Measurements from ENCODE around the gene EVC.

The EVC gene

DNA sequence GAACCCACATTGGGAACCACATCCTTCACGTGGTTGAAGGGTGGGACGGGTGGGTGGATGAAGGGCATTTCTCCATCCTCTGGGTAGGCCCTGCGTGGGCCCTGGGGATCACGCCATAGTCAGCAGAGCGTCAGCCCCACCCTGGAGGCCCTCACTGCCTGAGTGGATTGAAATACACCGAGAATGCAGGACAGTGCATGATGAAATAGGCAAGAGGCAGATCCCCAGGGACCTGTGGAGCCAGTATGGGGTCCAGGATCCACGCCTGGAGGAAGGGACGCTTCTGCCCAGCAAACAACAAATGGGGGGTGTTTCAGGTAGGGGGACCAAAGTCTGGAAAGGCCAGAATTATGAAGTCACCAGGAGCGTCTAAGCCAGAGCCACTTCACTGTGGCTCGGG is 19.4 kb downstream of the EVC start:
- no peak for DNase-seq (ENCODE audit: low read depth)
- H3K4me3 ChIP-seq (ENCODE audit: low read depth, low read length) = no peak overlapping the region

DNA sequence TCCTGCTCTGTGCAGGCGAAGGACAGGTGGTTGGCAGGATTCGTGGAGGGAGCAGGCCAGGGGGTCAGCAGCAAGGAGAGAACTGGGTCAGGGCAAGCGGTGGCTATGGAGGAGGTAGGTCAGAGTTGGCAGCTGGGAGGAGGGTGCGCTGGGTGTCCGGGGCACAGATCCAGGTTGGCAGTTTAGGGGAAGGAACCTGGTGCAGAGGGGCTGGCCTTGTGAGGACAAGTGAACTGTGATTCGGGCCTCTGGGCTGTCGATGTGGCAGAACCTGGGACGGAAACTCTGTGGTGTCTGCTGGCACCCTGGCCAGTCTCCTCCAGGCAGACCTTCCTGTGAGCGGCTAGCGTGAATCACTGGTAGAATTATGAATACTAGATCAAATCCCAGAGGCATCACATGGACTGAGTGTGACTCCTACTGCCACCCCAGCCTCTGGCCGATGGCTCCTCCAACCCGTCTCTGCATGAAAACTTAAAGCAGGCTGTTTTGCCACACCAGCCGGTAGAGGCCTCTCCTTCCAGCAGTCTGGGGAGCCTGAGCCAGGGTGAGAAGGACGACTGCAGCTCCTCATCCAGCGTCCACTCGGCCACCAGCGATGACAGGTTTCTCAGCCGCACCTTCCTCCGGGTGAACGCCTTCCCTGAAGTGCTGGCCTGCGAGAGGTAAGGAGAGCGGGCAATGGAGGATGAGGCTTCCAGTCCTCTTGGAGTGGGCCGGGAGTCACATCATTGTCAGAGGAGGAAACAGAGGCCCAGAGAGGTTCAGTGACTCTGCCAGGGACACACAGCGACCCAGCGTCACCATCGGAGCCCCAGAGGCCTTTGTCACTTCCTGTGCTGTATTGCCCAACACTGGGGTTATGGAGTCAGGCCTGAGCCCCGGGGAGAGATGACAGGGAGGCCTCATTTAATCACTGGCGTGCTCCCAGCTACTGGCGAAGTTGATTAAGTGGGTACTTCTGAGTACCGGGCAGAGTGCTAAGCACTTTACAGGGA is 20.3 kb downstream of the EVC start:
- H3K4me3 ChIP-seq (ENCODE audit: low read depth, low read length) = no peak overlapping the region

More for the DNA sequence above, 19.4 kb downstream of the EVC start:
- TF ChIP-seq, protein P1, sequence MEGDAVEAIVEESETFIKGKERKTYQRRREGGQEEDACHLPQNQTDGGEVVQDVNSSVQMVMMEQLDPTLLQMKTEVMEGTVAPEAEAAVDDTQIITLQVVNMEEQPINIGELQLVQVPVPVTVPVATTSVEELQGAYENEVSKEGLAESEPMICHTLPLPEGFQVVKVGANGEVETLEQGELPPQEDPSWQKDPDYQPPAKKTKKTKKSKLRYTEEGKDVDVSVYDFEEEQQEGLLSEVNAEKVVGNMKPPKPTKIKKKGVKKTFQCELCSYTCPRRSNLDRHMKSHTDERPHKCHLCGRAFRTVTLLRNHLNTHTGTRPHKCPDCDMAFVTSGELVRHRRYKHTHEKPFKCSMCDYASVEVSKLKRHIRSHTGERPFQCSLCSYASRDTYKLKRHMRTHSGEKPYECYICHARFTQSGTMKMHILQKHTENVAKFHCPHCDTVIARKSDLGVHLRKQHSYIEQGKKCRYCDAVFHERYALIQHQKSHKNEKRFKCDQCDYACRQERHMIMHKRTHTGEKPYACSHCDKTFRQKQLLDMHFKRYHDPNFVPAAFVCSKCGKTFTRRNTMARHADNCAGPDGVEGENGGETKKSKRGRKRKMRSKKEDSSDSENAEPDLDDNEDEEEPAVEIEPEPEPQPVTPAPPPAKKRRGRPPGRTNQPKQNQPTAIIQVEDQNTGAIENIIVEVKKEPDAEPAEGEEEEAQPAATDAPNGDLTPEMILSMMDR (IDR thresholded peaks at IDR 0.05; ENCODE audit: insufficient read depth, low read depth, low read length, missing control alignments) = no peak

DNA sequence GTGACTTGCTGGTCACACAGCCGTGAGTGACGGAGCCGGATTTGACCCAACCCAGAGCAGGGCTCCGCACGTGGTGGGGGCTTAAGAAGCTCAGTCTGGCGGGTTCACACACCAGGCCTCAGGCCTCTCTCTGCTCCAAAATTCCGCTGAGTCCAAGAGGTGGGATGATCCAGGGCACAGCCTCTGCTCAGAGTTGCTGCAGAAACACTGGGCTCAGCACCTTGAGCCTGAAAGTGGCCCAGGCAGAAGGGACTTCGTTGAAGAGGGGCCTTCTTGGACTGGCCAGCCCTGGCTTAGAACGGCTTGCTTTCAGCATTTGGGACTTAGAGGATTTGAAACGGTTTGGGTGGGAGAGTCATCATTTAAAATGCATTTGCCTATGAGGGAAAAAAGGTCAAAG is 21.2 kb downstream of the EVC start:
- TF ChIP-seq, protein P1 (IDR thresholded peaks at IDR 0.05; ENCODE audit: insufficient read depth, low read depth, low read length, missing control alignments) = no peak
- no peak overlapping the region for H3K4me3 ChIP-seq (ENCODE audit: low read depth, low read length)

More for the DNA sequence above, 20.3 kb downstream of the EVC start:
- no peak for DNase-seq (ENCODE audit: low read depth)
- TF ChIP-seq, protein P1 (IDR thresholded peaks at IDR 0.05; ENCODE audit: insufficient read depth, low read depth, low read length, missing control alignments) = no peak

DNA sequence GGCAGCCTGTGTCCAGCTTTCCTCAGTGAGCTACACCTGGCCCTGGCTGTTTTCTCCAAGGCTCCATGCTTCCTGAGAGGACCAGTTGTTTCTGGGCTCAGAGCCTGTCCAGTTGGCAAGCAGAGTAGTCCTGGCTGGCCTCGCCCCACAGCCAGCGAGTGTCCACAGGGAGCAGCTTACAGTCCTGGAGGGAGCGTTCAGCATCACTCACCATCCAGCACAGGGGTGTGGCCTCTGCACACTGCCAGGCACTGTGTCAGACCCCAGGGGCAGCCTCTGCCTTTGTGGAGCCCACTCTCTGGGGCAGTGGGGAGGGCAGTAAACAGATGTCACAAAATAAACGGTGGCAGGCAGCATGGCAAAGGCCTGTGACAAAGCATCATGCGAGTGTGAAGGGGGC is 23.9 kb downstream of the EVC start:
- H3K4me3 ChIP-seq (ENCODE audit: low read depth, low read length) = no peak overlapping the region
- DNase-seq (ENCODE audit: low read depth) = no peak
- TF ChIP-seq, protein P1 (IDR thresholded peaks at IDR 0.05; ENCODE audit: insufficient read depth, low read depth, low read length, missing control alignments) = no peak

More for the DNA sequence above, 21.2 kb downstream of the EVC start:
- DNase-seq (ENCODE audit: low read depth) = no peak

DNA sequence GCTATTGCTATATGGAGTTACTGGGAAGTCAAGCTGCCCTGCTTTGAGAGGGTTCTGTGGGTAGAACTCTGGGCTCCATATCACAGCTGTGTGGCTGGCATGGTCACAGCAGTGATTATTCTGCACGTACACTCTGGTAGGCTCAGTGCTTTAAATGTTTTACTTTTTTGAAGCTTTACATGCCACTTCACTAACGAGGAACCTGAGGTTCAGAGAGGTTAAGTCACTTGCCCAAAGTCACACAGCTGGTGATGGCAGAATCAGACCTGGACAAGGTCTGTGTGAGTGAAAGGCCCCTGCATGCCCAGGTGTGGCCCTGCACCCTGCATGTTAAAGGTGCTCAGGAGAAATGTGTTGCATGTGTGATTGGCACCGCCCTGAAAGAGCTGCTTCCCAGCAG is 24.5 kb downstream of the EVC start:
- TF ChIP-seq, protein P1 (IDR thresholded peaks at IDR 0.05; ENCODE audit: insufficient read depth, low read depth, low read length, missing control alignments) = no peak
- no peak overlapping the region for H3K4me3 ChIP-seq (ENCODE audit: low read depth, low read length)
- DNase-seq (ENCODE audit: low read depth) = no peak

DNA sequence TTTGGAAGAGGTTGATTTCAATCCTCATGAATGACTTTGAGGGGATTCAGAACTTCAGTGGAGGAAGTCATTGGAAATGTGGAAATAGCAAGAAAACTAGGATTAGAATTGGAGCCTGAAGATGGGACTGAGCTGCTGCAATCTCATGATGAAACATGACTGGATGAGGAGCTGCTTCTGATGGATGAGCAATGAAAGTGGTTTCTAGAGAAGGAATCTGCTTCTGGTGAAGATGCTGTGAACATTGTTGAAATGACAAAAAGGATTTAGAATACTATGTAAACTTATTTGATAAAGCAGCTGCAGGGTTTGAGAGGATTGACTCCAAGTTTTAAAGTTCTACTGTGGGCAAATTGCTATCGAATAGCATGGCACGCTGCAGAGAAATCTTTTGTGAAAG is 27.1 kb downstream of the EVC start:
- DNase-seq (ENCODE audit: low read depth) = no peak

More for the DNA sequence above, 27.1 kb downstream of the EVC start:
- TF ChIP-seq, protein P1 (IDR thresholded peaks at IDR 0.05; ENCODE audit: insufficient read depth, low read depth, low read length, missing control alignments) = no peak
- no peak overlapping the region for H3K4me3 ChIP-seq (ENCODE audit: low read depth, low read length)

All from GM12865 (cell line).